Measurements from ENCODE around the gene PLCL1. TPM values are rescaled to one million over a fixed set of nuclear protein-coding genes. Genes with fewer than 3 reads are reported as not detected.

PLCL1 gene
- total RNA-seq, 2 experiments from 2014 or later, result 1.6 to 1.8 TPM

Other genes starting within 250 kb of the PLCL1 start
- not detected for gene RFTN2, start 129.0 kb upstream of the PLCL1 start, total RNA-seq
- 10 to 100 TPM; 11.1 to 11.9 TPM for gene MARS2, start 99.2 kb upstream of the PLCL1 start, total RNA-seq
- gene BOLL, start 19.3 kb upstream of the PLCL1 start, total RNA-seq, result not detected

Measured in activated CD4-positive, alpha-beta T cell treated with anti-CD3 and anti-CD28 coated beads, Interleukin-2, amount 10 ng/mL, durations not matched to agents 7 days and 5 days (primary cell).